ENCODE measurements around the gene RIN1. TPM values are rescaled to one million over a fixed set of nuclear protein-coding genes. Genes with fewer than 3 reads are reported as not detected.

RIN1 gene
- total and polyA plus RNA-seq, 2 of the 13 experiments (the other 11 are each of a cell fraction or from before 2014, with no cell fraction given), result 2.4 to 4.1 TPM

DNA sequence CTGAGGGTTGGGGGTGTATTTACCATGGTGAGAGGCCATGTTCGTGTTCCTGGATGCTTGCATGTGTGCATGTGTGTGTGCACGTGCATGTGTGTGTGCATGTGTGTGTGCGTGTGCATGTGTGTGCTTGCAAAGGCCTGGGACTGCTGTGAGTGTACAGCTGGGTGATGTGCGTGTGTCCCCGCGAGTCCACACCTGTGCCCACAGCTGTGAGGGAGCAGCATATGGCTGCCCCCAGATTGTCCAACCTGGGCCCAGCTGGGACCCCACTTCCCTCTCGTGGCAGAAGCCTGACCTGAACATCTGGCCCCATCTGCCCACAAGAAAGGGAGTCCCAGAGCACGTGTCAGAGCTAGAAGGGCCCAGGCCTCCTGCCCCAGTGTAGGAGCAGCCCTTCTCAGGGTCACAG is 11.0 kb downstream of the RIN1 start:
- in situ Hi-C loops (cut with HindIII; ENCODE audit: extremely low pct_ligation_motif_present, low pct_unique_long_range_greater_than_20kb) (loop anchor here (5.0 kb wide), 1 partner anchor 33 kb away; the partner anchor contains the start of gene TMEM151A), intact Hi-C loops (cut with micrococcal nuclease; ENCODE audit: unreplicated experiment) (loop anchor here (5.0 kb wide), 1 partner anchor 543 kb away; the partner anchor contains the start of gene AP5B1)
- no peak overlapping the region; the same call in 1 of the 2 replicates for H3K4me2 ChIP-seq (ENCODE audit: low read depth, low read length)
- no peaks in the 10 kb centered on the region for H3K9me3 ChIP-seq (ENCODE audit: low read length)
- H3K4me1 ChIP-seq (ENCODE audit: insufficient read depth, low read length), result peaks cover 69% of the 10 kb centered on the region
- H3K27ac ChIP-seq (ENCODE audit: extremely low read length, insufficient read depth, low read length), result no peak overlapping the region
- H3K9ac ChIP-seq (ENCODE audit: insufficient read depth, low read depth, low read length), result no peak overlapping the region
- no peaks in the 10 kb centered on the region for H4K20me1 ChIP-seq (ENCODE audit: insufficient read depth, low read length)
- H3K27me3 ChIP-seq (ENCODE audit: control insufficient read depth in 1 of 2, insufficient read depth in 2 of 2, low read length in 2 of 2), result peaks cover 0 to 24% of the 10 kb centered on the region in 2 experiments; a peak in 3 of 5 replicates
- H2AFZ ChIP-seq (ENCODE audit: low read length), result no peak overlapping the region
- ChIA-PET CTCF (ENCODE audit: low intra/inter-chr PET ratio, low total read pairs) (interaction anchor here (1.8 kb wide), 1 partner anchor 13 kb away, joined by 4 read pairs; no protein-coding TSS in a partner anchor), POLR2A (interaction anchor here (1.1 to 1.8 kb wide), 2 partner anchors 10 to 13 kb away, joined by 3 to 5 read pairs; no protein-coding TSS in a partner anchor)
- TF ChIP-seq ZNF841 (CRISPR knock-in tag; IDR thresholded peaks at IDR 0.05; ENCODE audit: borderline replicate concordance), result no peak
- TF ChIP-seq, protein P1, sequence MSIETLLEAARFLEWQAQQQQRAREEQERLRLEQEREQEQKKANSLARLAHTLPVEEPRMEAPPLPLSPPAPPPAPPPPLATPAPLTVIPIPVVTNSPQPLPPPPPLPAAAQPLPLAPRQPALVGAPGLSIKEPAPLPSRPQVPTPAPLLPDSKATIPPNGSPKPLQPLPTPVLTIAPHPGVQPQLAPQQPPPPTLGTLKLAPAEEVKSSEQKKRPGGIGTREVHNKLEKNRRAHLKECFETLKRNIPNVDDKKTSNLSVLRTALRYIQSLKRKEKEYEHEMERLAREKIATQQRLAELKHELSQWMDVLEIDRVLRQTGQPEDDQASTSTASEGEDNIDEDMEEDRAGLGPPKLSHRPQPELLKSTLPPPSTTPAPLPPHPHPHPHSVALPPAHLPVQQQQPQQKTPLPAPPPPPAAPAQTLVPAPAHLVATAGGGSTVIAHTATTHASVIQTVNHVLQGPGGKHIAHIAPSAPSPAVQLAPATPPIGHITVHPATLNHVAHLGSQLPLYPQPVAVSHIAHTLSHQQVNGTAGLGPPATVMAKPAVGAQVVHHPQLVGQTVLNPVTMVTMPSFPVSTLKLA (IDR thresholded peaks at IDR 0.05), result peak; percentile 87
- TF ChIP-seq ZNF543 (CRISPR knock-in tag; IDR thresholded peaks at IDR 0.05), result no peak
- no peak for TF ChIP-seq ZNF782 (CRISPR knock-in tag; IDR thresholded peaks at IDR 0.05; ENCODE audit: borderline replicate concordance)
- no peak for TF ChIP-seq ZNF816 (CRISPR knock-in tag; IDR thresholded peaks at IDR 0.05; ENCODE audit: borderline replicate concordance)
- TF ChIP-seq ZSCAN25 (CRISPR knock-in tag; IDR thresholded peaks at IDR 0.05), result no peak
- no peak for TF ChIP-seq SMAD9 (CRISPR knock-in tag; IDR thresholded peaks at IDR 0.05)
- TF ChIP-seq CREB1 (IDR thresholded peaks at IDR 0.05), result no peak
- no peak for TF ChIP-seq CREB1 (CRISPR knock-in tag; IDR thresholded peaks at IDR 0.05)
- TF ChIP-seq ZNF569 (CRISPR knock-in tag; IDR thresholded peaks at IDR 0.05; ENCODE audit: borderline replicate concordance), result no peak
- TF ChIP-seq, protein P2, sequence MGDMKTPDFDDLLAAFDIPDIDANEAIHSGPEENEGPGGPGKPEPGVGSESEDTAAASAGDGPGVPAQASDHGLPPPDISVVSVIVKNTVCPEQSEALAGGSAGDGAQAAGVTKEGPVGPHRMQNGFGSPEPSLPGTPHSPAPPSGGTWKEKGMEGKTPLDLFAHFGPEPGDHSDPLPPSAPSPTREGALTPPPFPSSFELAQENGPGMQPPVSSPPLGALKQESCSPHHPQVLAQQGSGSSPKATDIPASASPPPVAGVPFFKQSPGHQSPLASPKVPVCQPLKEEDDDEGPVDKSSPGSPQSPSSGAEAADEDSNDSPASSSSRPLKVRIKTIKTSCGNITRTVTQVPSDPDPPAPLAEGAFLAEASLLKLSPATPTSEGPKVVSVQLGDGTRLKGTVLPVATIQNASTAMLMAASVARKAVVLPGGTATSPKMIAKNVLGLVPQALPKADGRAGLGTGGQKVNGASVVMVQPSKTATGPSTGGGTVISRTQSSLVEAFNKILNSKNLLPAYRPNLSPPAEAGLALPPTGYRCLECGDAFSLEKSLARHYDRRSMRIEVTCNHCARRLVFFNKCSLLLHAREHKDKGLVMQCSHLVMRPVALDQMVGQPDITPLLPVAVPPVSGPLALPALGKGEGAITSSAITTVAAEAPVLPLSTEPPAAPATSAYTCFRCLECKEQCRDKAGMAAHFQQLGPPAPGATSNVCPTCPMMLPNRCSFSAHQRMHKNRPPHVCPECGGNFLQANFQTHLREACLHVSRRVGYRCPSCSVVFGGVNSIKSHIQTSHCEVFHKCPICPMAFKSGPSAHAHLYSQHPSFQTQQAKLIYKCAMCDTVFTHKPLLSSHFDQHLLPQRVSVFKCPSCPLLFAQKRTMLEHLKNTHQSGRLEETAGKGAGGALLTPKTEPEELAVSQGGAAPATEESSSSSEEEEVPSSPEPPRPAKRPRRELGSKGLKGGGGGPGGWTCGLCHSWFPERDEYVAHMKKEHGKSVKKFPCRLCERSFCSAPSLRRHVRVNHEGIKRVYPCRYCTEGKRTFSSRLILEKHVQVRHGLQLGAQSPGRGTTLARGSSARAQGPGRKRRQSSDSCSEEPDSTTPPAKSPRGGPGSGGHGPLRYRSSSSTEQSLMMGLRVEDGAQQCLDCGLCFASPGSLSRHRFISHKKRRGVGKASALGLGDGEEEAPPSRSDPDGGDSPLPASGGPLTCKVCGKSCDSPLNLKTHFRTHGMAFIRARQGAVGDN (CRISPR knock-in tag; IDR thresholded peaks at IDR 0.05), result 0 out of 2 replicates have a peak, but pooled peaks have one; percentile 5
- no peak for TF ChIP-seq JARID2 (CRISPR knock-in tag; IDR thresholded peaks at IDR 0.05; ENCODE audit: insufficient replicate concordance)
- no peak for TF ChIP-seq ZMYM3 (CRISPR knock-in tag; IDR thresholded peaks at IDR 0.05)
- no peak overlapping the region for H3K4me3 ChIP-seq (replicated peaks in 1 of 3; ENCODE audit: insufficient read depth in 1 of 3, low read depth in 2 of 3, low read length in 3 of 3)
- no TSS peak for BruUV-seq (replicated peaks)
- FAIRE-seq (no peak), DNase-seq (ENCODE audit: low spot score) (no peak), ATAC-seq (no peak)
- H3K36me3 ChIP-seq (replicated peaks in 1 of 2; ENCODE audit: control insufficient read depth in 1 of 2, insufficient read depth in 2 of 2, low read length in 2 of 2), result no peaks in the 10 kb centered on the region
- WGBS (ENCODE audit: low lambda C conversion rate), result 61% methylated on average over 5 of the region's 8 CpGs
- no peaks in the 10 kb centered on the region for H3K79me2 ChIP-seq (ENCODE audit: insufficient read depth, low read length)

Measured in HepG2 (cell line).